Amniotic stem cell (primary cell): Measurements from ENCODE around the gene A1BG.

Experiments used
- DNase-seq: peaks from one replicate; lab custom pipeline; 2025; lab: John Stamatoyannopoulos, UW

A1BG gene

DNA sequence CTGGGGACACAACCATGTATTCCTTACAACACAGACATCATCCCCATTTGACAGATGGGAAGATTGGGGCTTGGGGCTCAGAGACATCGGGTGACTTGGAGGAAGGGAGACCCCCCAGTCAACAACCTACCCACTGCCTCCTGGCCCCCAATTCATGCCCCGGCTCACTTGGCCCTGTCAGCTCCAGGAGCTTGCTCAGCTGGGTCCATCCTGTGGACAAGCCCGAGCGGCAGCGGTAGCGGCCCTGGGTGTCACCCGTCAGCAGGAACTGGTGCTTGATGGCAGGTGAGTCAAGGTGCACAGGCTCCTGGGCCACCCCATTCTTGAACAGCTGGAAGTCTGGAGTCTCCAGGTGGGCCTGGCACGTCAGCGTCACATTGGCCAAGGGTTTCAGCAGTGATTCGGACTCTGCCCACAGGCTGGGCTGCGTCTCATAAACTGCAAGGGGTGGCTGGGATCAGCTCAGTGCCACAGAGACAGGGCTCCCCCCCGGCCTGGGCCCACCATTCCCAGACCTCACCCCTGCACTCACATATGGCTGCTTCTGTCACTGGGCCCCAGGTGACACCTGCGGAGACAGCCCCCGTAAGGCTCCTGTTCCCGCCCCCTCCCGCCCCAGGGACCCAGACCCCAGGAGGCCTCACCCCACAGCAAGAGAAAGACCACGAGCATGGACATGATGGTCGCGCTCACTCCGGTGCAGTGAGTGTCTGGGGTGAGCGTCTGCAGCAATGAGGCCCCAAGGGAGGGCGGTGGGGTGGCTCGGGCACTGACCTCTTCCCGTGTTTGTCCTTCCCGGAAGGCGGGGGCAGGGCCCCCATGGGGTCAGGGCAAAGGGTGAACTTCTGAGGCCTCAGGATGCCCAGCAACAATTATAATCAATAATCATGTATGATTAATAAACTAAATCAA lies at the start of gene A1BG:
Gene A1BG, minus strand, starts transcription at position 733 of the 912 bp plus-strand sequence. Its CDS starts 55 bp downstream, at position 678.
- DNase-seq, result no peak

DNA sequence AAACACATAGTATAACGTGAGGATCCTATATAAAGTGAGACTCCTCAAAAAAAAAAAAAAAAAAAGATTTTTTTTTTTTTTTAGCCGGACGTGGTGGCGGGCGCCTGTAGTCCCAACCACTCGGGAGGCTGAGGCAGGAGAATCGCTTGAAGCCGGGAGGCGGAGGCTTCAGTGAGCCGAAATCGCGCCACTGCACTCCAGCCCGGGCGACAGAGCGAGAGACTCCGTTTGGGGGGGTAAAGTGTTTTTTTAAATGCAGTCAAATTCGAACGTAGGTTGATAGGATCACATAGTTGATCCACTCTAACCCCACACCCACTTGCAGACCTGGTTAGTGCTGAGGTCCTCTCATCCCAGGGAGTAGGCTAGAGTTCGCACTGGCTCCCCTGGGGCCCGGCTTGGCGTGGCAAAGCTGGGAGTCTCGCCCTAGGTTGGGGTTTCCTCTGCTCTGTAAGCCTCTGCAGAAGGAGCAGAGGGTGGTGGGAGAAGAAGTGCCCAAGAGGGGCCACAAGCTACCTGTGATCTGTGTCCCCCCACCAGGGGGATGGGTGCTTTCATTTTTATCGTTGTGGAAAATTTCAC lies 48.6 kb upstream of the A1BG start:
- DNase-seq, result no peak

DNA sequence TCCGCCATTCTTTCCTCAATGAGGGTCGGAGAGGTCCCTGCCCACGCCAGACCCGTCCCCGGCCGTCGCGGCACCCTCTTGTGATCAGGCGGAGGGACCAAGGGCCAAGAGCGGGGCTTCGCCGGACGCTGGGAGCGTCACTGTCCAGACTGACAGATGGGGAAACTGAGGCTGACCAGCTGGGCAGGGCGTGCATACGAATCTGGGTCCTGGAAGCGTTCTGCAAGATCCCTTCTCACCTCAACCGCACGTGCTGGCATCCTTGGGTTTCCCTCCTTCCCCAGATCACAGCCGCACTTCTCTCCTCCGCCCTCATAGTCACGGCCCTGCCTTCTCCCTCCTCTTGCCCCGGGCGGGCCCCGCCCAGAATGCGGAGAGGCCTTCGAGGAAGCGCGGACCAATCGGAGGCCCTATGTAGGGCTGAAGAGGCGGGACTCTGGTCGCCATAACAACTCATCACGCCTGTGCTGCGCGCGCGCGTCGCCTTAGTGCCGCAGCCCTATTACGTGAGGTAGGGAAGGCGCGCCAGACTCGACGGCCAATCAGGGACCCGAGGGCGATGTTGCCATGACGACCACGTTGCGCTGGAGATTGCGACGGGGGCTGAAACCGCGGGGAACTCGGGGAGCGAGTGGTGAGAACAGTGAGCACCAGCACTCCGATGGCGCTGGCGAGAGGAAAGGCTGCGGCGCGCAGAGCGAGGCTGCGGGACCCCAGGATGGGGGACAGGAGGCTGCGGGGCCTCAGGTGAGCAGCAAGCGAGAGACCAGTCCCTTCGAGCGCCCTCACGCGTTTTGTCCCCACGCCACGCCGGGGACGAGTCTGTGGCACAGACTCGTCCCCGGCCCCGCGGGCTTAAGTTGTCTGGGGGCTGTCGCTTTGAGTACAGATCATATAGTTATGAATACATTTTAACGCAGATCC lies 47.9 kb upstream of the A1BG start:
- DNase-seq, result peak; percentile 97

DNA sequence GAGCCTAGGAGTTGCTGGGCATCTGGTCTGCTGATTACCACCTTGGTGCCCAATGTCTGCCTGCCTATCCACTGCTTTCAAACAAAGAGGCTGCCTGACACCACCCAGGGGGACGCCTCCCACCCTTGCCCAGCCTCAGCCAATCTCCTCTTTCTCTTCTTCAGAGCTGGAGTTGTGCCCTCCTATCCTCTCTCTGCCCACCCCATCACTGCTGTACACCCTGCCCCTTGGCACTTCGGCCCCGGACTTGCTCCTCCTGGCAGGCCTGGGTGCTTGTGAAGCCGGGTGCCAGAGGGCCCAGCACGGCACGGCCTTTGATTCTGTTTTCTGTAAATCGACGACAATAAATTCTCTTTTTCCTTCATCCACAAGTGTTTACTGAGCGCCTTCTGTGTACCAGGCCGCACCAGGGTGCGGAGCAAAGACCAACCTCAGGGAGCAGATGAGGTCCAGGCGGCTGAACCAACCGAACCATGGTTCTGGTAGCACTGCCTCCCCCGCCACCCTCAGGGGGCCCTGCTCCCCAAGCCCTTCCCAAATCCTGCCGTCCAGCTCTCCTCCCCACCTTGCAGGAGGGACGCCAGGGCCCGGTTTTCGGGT lies 47.1 kb upstream of the A1BG start:
- no peak for DNase-seq

GRCh38 chr19:58399903-58400302 lies 46.6 kb upstream of the A1BG start:
- no peak for DNase-seq

GRCh38 chr19:58398545-58398944 lies 45.3 kb upstream of the A1BG start:
- no peak for DNase-seq

DNA sequence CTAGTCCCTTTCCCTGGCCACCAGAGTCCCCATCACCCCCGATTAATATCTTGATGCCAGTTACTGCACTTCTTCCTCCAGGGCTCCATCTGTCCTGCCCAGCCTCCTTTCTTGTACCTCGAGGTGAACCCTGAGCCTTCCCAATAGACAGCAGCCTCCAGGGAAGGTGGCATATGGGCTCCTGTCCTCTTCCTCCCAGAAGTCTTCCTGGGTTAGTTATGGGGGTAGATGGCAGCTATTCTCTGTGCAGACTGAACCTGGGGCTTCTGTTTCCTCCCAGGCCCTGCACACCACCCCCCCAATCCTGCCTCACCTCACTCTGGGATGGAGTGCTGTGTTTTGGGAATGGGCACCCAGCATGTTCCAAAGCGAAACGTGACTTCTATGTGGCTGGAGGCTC lies 44.8 kb upstream of the A1BG start:
- DNase-seq, result no peak

DNA sequence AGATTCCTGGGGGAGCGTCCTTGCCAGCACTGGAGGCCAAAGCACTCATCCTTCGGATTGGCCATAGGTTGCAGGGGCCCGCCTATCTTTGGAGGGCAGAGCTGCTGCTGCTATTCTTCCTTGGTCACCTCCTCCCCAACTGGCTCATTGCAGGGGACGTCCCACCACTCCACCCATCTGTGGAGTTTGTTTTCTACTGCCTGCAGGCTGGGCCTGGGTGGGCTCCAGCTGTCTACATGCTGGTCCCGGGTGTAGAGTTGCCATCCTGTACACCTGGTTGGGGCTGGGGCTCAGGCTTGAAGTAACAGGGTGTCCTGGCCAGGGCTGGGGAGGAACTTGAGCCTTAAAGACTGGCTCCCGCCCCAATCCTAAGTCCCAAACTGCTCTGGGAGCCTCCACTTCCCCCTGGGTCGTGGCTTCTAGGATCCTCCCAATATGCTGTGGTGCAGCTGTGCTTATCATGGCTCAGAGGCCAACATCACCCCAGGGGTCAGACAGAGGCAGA lies 44.3 kb upstream of the A1BG start:
- no peak for DNase-seq

DNA sequence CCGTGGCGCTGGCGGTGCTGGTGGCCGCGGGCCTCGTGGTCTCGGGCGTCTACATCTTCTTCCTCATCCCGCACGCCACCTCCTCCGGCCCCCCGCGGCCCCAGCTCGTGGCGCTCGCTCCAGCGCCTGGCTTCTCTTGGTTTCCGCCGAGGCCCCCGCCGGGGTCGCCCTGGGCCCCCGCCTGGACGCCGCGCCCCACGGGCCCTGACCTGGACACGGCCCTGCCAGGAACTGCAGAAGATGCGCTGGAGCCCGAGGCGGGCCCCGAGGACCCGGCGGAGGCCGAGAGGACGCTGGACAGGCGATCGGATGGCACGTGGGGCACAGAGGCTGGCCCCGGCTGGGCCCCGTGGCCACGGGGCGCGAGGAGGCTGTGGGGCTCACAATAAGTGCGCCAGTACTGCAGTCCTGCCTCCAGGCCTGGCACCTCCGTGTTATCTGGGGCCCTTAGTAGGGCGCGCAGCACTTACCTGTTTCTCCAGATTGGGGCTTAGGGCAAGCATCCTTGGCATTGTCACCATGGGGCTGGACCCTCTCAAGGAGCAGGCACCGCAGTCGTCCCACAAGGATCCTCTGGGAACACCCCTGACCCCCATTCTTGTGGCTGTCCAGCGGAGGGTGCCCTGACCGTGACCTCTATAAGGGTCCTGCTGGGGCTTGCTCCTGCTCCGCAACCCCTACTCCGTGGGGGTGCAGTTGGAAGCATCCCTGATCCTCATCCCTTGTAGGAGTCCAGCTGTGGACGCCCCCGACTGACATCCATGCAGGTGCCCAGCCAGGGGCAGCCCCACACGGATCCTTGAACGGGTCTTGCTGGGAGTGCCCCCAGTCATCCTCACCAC lies 43.6 kb upstream of the A1BG start:
- DNase-seq, result no peak

DNA sequence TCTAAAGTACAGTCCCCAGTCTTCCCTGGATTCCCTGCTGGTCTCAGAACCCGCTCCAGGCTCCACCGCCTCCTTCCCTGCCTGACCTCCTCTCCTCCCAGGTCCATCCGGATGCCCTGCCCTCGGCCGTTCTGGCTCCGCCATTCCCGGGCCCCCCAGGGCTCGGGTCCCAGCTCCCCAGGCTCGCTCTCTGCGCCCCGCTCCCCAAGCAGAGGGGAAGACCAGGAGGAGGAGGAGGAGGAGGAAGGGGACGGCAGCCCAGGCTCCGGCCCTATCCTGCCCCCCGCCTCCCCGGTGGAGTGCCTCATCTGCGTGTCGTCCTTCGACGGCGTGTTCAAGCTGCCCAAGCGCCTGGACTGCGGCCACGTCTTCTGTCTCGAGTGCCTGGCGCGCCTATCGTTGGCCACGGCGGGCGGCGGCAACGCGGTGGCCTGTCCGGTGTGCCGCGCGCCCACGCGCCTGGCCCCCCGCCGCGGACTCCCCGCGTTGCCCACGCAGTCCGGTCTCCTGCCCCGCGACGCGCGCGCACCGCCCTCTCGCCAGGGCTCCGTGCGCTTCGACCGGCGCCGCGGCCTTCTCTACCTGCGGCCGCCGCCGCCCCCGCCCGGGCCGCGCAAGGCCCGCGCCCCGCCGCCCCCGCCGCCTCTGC lies 42.8 kb upstream of the A1BG start:
- no peak for DNase-seq

DNA sequence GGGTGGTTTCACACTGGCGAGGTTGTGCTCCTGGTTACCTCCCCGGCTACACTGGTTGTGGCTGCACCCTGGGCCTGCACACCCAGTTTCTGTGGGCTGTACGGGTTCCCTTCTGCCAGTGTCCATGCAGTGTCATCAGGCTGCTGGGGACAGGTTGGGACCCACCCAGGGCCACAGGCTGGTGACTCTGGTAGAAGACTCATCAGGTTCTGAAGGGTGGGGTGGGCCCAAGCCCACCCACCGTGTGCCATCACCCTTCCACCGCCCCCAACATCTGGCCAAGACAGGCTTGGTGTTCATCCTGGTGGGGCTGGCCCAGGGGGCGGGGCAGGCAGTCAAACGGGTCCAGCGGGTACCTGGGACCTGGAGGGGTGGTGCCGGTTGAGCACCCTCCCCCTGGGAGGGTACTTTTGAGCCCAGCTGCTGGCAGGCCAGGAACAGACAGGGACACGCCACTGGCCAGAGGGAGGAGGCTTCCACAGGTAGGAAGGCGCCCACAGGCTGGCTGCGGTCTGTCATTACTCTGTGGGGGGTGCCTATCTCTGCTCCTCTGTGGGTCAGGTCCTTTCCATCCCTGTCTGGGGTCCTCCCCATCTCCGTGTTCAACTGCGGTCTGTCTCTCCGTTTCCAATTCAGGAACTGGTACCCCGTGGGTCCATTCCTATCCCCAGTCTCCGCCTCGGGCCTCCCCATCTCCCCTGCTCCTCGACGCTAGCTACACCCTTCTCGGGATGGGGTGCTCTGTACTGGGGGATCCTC lies 42.1 kb upstream of the A1BG start, which contains the start of gene RNF225:
Gene RNF225, plus strand, starts transcription at position 437 of the 759 bp plus-strand sequence. CDS start 434 bp downstream, outside the sequence.
- DNase-seq, result no peak

- DNase-seq, result no peak
Observed at GRCh38 chr19:58394821-58395219, 41.5 kb upstream of the A1BG start.

DNA sequence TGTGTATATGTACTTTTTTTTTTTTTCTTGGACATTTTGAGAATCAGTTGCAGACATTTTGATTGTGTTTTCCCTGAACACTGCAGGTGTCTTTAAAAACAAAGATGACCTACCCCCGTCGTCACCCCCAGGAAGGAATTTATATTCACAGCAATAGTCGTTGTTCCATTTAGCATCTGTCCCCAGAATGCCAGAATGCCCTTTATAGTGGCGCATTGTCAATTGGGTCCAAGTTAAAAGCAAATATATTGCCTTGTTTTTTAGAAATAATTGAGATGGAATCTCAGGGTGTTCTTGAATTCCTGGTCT lies 40.4 kb upstream of the A1BG start:
- no peak for DNase-seq

DNA sequence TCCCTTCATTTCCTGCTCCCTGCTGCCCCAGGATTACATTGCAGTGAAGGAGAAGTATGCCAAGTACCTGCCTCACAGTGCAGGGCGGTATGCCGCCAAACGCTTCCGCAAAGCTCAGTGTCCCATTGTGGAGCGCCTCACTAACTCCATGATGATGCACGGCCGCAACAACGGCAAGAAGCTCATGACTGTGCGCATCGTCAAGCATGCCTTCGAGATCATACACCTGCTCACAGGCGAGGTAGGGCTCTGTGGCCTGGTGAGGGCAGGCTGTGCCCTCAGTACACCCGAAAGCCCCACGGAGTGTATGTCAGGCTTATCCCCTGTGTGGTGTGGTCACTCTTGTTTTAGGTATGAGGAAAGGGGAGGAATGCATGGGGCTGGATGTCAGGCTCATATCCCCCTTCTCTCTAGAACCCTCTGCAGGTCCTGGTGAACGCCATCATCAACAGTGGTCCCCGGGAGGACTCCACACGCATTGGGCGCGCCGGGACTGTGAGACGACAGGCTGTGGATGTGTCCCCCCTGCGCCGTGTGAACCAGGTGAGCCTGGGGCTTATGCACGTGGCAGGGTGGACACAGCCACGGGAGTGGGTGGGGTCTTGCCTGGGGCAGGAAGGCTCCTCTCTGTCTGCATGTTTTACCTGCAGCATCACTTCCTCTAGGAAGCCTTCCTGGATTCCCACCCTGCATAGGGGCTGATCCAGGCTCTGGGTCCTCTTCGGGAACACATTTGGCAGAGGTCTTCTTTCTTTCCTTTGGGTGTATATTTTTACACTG lies 39.8 kb upstream of the A1BG start:
- no peak for DNase-seq

- DNase-seq, result no peak
Observed at GRCh38 chr19:58388175-58388526, 34.9 kb upstream of the A1BG start.

DNA sequence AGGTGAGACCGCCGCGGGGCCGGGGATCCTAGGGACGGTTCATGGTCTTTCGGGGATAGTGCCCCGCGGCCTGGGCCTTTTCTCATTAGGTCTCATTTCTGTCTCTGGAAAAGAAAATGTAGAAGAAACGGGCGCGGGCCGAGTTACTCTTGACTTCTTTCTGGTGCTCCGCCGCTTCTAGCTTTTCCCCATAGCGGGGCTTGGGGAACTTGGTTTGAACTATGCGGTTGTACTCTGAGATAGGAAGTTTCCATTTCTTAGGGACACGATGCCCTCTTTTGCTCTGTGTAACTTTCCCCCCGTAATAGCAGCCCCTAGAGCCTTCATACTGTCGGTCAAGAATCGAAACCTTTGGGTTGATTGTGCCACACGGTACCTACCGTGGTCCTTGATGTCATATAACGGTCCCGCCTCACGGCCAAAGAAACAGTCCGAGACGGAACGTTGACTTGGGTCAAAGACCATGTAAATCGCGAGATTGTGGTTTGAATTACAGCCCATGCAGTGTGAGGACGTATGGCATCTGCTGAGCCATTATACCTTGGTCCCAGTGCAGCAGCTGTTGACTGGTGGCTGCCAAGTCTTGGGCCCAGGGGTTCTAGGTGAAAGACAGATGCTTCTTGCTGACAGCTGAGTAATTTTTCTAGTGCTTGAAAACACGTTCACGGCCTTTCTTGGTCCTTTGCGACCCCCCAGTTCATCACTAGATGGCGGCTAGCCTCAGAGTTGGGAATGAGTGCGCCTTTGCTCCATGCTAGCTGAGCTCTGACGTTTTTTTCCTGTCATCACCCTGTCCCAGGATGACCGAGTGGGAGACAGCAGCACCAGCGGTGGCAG lies 34.3 kb upstream of the A1BG start:
- DNase-seq, result no peak

GRCh38 chr19:58386576-58387337 lies 33.5 kb upstream of the A1BG start, which contains the start of gene RPS5:
Gene RPS5, plus strand, starts transcription at chr19:58387269. Its CDS starts 869 bp downstream, at chr19:58388138.
- DNase-seq, result peak; percentile 94
